ENCODE data around the gene ZNF451.

The ZNF451 gene

DNA sequence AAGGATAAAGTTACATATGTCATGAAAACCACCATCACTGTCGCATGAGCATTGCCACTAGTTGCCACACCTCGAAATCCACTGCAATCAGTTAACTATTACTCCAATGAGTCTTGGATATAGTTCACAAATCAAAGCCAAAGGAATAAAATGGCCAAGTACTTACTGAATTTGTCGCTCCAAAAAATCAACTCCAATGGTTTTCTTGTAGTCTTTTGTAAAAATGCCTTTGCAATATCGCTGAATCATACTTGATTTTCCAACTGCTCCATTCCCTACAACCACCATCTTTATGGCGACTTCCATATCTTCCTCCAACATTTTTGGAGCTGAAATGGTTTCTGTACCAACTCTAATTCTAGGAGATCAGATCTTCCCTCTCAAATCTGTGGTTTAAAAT is 120.1 kb downstream of the ZNF451 start:
- DNase-seq, result no peak

DNA sequence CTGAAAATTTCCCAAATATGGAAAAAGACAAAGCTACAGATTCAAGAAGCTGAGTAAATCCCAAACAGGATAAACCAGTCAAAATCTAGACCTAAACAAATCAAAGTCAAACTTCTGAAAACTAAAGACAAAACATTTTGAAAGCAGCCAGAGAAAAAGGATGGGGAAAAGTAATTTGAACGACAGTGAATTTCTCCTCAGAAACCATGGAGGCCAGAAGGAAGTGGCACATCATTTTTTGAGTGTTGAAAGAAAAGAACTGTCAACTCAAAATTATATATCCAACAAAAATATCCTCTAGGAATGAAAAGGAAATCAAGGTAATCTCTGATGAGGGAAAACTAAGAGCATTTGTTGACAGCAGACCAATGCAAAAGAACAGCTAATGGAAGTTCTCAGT is 125.3 kb downstream of the ZNF451 start:
- no peak for DNase-seq

DNA sequence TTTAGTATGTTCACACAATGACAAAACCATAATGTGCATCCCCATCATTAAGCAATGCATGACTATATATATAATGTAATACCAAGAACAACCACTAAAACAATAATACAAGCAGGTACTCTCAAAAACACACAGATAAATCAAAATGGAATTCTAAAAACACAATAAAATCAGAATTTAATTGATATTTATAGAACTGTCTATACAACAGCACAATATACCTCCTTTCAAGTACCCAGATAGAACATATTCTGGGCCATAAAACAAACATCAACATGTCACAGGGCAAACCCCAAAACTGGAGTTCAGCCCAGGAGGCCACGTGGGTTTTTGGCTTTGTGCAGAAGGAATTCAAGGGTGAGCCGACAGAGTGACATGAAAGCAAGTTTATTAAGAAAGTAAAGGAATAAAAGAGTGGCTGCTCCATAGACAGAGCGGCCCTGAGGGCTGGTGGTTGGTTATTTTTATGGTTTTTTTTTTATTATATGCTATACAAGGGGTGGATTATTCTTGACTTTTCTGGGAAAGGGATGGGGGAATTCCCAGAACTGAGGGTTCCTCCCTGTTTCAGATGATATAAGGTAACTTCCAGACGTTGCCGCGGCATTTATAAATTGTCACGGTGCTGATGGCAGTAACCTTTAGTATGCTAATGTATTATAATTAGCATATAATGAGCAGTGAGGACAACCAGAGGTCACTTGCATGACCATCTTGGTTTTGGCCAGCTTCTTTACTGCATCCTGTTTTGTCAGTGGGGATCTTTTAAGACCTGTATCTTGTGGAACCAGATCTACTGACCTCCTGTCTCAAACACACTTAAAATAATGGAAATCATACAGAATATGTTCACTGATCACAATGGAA is 126.5 kb downstream of the ZNF451 start:
- no peak for DNase-seq

DNA sequence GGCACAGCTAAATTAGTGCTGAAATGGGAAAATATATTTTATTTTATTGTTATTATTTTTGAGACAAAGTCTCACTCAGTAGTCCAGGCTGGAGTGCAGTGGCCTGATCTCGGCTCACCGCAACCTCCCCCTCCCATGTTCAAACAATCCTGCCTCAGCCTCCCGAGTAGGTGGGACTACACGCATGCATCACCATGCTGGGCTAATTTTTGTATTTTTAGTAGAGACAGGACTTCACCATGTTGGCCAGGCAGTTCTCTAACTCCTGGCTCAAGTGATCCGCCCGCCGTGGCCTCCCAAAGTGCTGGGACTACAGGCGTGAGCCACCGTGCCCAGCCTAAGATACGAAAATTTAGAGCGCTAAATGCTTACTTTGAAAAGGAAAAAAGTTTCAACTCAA is 127.3 kb downstream of the ZNF451 start:
- DNase-seq, result no peak

Data from SHP77 treated with DMSO at 0.1 percent for 48 hours (cell line).